ENCODE measurements around the gene PPFIBP1.

PPFIBP1 gene

GRCh38 chr12:27549801-27550652, 26.0 kb downstream of the PPFIBP1 start:
- no peaks in the 10 kb centered on the region for H3K9me3 ChIP-seq
- DNase-seq = peak; percentile 90 to 91
- peaks cover 0 to 82% (median 64%) of the 10 kb centered on the region in 4 donors for H3K4me1 ChIP-seq
- no peaks in the 10 kb centered on the region for H3K36me3 ChIP-seq
- no peak for TF ChIP-seq CTCF (IDR thresholded peaks at IDR 0.05)
- no peak overlapping the region for H3K4me3 ChIP-seq
- intact Hi-C loops (cut with DNase I; ENCODE audit: low total_unique reads) = no loop called here
- H3K27me3 ChIP-seq = no peaks in the 10 kb centered on the region
- peak overlapping the region; percentile 58 to 64 for H3K27ac ChIP-seq

- Histone ChIP-seq H3K9me3 (no peaks in the 10 kb centered on the region), H3K27me3 (no peaks in the 10 kb centered on the region), H3K4me3 (no peak overlapping the region), H3K27ac (peak overlapping the region in 1 of 2 donors; percentile 64), H3K4me1 (peaks cover 0 to 82% (median 63%) of the 10 kb centered on the region in 4 donors), H3K36me3 (no peaks in the 10 kb centered on the region)
- intact Hi-C loops (cut with DNase I; ENCODE audit: low total_unique reads) = no loop called here
- no peak for DNase-seq
- TF ChIP-seq CTCF (IDR thresholded peaks at IDR 0.05) = no peak
These were observed 26.6 kb downstream of the PPFIBP1 start for GRCh38 chr12:27550653-27550975.

GRCh38 chr12:27551172-27551840, 27.3 kb downstream of the PPFIBP1 start:
- peak overlapping the region; percentile 28 to 64 for H3K27ac ChIP-seq
- intact Hi-C loops (cut with DNase I; ENCODE audit: low total_unique reads) = no loop called here
- TF ChIP-seq CTCF (IDR thresholded peaks at IDR 0.05) = no peak

GRCh38 chr12:27552235-27552634, 28.2 kb downstream of the PPFIBP1 start:
- intact Hi-C loops (cut with DNase I; ENCODE audit: low total_unique reads) = no loop called here
- H3K4me1 ChIP-seq = peaks cover 0 to 88% (median 72%) of the 10 kb centered on the region in 4 donors
- no peak for DNase-seq
- H3K36me3 ChIP-seq = no peaks in the 10 kb centered on the region
- H3K9me3 ChIP-seq = no peaks in the 10 kb centered on the region
- H3K27me3 ChIP-seq = no peaks in the 10 kb centered on the region
- no peak for TF ChIP-seq CTCF (IDR thresholded peaks at IDR 0.05)
- H3K4me3 ChIP-seq = no peak overlapping the region
- peak overlapping the region; percentile 28 to 64 for H3K27ac ChIP-seq

More at GRCh38 chr12:27551172-27551840, 27.3 kb downstream of the PPFIBP1 start:
- DNase-seq = peak in 1 of 2 donors; percentile 39
- no peaks in the 10 kb centered on the region for H3K27me3 ChIP-seq
- no peak overlapping the region for H3K4me3 ChIP-seq
- H3K36me3 ChIP-seq = no peaks in the 10 kb centered on the region
- peaks cover 0 to 82% (median 67%) of the 10 kb centered on the region in 4 donors for H3K4me1 ChIP-seq
- no peaks in the 10 kb centered on the region for H3K9me3 ChIP-seq

- Histone ChIP-seq H3K27me3 (no peaks in the 10 kb centered on the region), H3K9me3 (no peaks in the 10 kb centered on the region), H3K4me3 (no peak overlapping the region), H3K27ac (peak overlapping the region; percentile 49 to 64), H3K36me3 (no peaks in the 10 kb centered on the region), H3K4me1 (peaks cover 0 to 88% (median 72%) of the 10 kb centered on the region in 4 donors)
- no peak for DNase-seq
- intact Hi-C loops (cut with DNase I; ENCODE audit: low total_unique reads) = no loop called here
- TF ChIP-seq CTCF (IDR thresholded peaks at IDR 0.05) = no peak
These were observed 29.0 kb downstream of the PPFIBP1 start for GRCh38 chr12:27552886-27553560.
